GM12892 (cell line): ENCODE data around the gene COX6B2.

Source experiments
- POLR2A ChIP-seq: IDR thresholded peaks from 2 replicates; pipeline ENCODE4 v1.6.1; 2011; ENCODE audit warnings: low read depth, low read length, control low read depth
- POLR2AphosphoS5 ChIP-seq: IDR thresholded peaks from 2 replicates; pipeline ENCODE4 v1.6.1; 2011; ENCODE audit warnings: low read depth, low read length, control low read depth

DNA sequence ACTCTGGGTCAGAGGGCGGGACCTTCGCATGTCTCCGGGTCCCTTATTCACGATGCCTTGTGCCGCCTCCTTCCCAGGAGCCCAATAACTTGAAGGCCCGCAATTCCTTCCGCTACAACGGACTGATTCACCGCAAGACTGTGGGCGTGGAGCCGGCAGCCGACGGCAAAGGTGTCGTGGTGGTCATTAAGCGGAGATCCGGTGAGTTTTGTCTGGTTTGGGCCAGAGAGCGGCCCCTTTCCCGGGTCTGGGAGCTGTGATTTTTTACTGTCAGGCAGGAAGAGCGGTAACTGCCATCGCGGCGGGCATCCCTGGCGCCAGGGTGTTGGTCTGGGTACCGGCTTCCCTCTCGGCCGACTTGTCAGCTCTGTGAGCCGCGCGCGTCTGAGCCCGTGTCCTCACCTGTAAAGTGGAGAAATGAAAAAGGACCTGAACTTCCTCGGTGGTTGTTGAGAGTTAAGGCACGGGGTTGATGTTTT is 32.0 kb upstream of the COX6B2 start:
- no peak for TF ChIP-seq POLR2A
- TF ChIP-seq POLR2AphosphoS5: no peak
